Measurements from ENCODE around the gene PCDHGA1.

DNA sequence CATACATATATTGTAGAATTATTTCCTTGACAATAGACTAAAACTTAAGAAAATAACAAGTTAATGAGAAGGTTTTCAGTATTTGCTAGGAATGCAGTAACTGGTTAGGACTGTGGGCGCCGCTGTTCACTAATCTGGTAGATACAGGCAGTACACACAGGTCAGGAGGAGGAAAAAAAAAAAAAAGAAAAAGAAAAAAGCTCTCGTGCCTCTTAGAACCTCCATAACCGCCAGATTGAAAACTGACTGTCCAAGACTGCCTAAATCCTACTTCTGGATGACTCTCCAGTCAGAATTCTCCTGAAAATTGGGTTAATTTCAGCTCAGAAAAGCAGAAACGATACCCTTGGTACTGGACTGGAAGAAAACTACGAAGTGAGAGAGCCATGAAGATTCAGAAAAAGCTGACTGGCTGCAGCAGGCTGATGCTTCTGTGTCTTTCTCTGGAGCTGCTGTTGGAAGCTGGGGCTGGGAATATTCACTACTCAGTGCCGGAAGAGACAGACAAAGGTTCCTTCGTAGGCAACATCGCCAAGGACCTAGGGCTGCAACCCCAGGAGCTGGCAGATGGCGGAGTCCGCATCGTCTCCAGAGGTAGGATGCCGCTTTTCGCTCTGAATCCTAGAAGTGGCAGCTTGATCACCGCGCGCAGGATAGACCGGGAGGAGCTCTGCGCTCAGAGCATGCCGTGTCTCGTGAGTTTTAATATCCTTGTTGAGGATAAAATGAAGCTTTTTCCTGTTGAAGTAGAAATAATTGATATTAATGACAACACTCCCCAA is at the start of gene PCDHGA1:
- no peak for TF ChIP-seq EZH2 (IDR thresholded peaks at IDR 0.05; ENCODE audit: borderline replicate concordance, low read length)
- TF ChIP-seq, protein P1, sequence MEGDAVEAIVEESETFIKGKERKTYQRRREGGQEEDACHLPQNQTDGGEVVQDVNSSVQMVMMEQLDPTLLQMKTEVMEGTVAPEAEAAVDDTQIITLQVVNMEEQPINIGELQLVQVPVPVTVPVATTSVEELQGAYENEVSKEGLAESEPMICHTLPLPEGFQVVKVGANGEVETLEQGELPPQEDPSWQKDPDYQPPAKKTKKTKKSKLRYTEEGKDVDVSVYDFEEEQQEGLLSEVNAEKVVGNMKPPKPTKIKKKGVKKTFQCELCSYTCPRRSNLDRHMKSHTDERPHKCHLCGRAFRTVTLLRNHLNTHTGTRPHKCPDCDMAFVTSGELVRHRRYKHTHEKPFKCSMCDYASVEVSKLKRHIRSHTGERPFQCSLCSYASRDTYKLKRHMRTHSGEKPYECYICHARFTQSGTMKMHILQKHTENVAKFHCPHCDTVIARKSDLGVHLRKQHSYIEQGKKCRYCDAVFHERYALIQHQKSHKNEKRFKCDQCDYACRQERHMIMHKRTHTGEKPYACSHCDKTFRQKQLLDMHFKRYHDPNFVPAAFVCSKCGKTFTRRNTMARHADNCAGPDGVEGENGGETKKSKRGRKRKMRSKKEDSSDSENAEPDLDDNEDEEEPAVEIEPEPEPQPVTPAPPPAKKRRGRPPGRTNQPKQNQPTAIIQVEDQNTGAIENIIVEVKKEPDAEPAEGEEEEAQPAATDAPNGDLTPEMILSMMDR (conservative IDR thresholded peaks at IDR 0.05 in 1 of 2, IDR thresholded peaks at IDR 0.05 in 1 of 2; ENCODE audit: extremely low read depth in 1 of 2, insufficient read depth in 1 of 2, low read depth in 1 of 2, low read length in 2 of 2): peak; percentile 57 to 63
